ENCODE results near the gene ADAMTS5. TPM values are rescaled to one million over a fixed set of nuclear protein-coding genes. Genes with fewer than 3 reads are reported as not detected.

Gene ADAMTS5
- polyA plus RNA-seq, 2 of the 4 experiments (the other 2 are of a cell fraction), result not detected

GRCh38 chr21:26892151-26892550 lies 74.7 kb downstream of the ADAMTS5 start:
- ChIA-PET CTCF (no interaction called here), POLR2A (no interaction called here)
- FAIRE-seq (no peak), ATAC-seq (no peak), DNase-seq (ENCODE audit: low read depth in 1 of 2, low spot score in 1 of 2) (no peak)
- no peaks in the 10 kb centered on the region for H3K9me3 ChIP-seq
- WGBS (ENCODE audit: missing lambda C conversion rate), result 0% methylated on average over 1 of the region's 1 CpG
- H3K4me2 ChIP-seq, result no peak overlapping the region
- H3K4me3 ChIP-seq, result no peak overlapping the region
- no peak overlapping the region for H3K27ac ChIP-seq
- H3K4me1 ChIP-seq, result no peaks in the 10 kb centered on the region
- TF ChIP-seq HEYL (CRISPR knock-in tag; IDR thresholded peaks at IDR 0.05) (no peak), HOXB13 (CRISPR knock-in tag; IDR thresholded peaks at IDR 0.05; ENCODE audit: low read depth) (no peak), SMC3 (IDR thresholded peaks at IDR 0.05) (no peak), MAFK (IDR thresholded peaks at IDR 0.05; ENCODE audit: partially characterized antibody) (no peak), NPAS2 (CRISPR knock-in tag; IDR thresholded peaks at IDR 0.05; ENCODE audit: borderline replicate concordance) (no peak), TP53 (CRISPR knock-in tag; IDR thresholded peaks at IDR 0.05) (no peak), CHD4 (IDR thresholded peaks at IDR 0.05; ENCODE audit: borderline replicate concordance) (no peak), KDM1A (IDR thresholded peaks at IDR 0.05; ENCODE audit: low read depth) (no peak), REST (IDR thresholded peaks at IDR 0.05) (no peak), ESRRA (IDR thresholded peaks at IDR 0.05; ENCODE audit: borderline replicate concordance, low read length) (no peak), HDAC2 (IDR thresholded peaks at IDR 0.05) (no peak), NFE2L2 (conservative IDR thresholded peaks at IDR 0.05; ENCODE audit: low read length) (no peak), KDM5A (IDR thresholded peaks at IDR 0.05) (no peak), FOSB (CRISPR knock-in tag; IDR thresholded peaks at IDR 0.05) (no peak), PBX3 (IDR thresholded peaks at IDR 0.05) (no peak)
- TF ChIP-seq, protein P1, sequence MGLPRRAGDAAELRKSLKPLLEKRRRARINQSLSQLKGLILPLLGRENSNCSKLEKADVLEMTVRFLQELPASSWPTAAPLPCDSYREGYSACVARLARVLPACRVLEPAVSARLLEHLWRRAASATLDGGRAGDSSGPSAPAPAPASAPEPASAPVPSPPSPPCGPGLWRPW (IDR thresholded peaks at IDR 0.05), result no peak

DNA sequence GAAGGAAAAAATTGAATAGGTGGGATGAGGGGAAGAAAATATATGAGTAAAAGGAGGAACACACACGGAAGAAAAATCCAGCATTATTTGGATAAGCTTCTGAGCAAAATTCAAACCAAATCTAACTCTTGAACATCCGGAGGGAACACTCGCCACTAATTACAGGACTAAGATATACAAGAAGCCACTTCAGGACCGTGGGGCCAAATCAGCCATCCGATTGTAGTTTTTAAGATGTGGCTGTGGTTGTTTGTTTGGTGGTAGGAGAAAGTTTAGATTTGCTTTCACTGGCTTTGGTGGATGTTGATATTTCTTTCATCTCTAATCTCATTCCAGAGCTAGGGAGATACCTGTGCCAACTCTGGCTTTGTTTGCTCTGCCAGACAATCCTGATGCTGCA lies 78.0 kb downstream of the ADAMTS5 start:
- POLR2A ChIA-PET, result no interaction called here
- TF ChIP-seq HEYL (CRISPR knock-in tag; IDR thresholded peaks at IDR 0.05) (no peak), CEBPB (IDR thresholded peaks at IDR 0.05) (no peak), HOXB5 (CRISPR knock-in tag; IDR thresholded peaks at IDR 0.05) (no peak), ZNF302 (CRISPR knock-in tag; IDR thresholded peaks at IDR 0.05) (no peak), CBX2 (IDR thresholded peaks at IDR 0.05; ENCODE audit: borderline replicate concordance, low read depth) (no peak), RARB (CRISPR knock-in tag; IDR thresholded peaks at IDR 0.05) (no peak), NFE2L2 (conservative IDR thresholded peaks at IDR 0.05; ENCODE audit: low read length) (no peak), ZSCAN20 (CRISPR knock-in tag; IDR thresholded peaks at IDR 0.05) (no peak), FOXS1 (CRISPR knock-in tag; IDR thresholded peaks at IDR 0.05) (no peak)
- TF ChIP-seq, protein P2, sequence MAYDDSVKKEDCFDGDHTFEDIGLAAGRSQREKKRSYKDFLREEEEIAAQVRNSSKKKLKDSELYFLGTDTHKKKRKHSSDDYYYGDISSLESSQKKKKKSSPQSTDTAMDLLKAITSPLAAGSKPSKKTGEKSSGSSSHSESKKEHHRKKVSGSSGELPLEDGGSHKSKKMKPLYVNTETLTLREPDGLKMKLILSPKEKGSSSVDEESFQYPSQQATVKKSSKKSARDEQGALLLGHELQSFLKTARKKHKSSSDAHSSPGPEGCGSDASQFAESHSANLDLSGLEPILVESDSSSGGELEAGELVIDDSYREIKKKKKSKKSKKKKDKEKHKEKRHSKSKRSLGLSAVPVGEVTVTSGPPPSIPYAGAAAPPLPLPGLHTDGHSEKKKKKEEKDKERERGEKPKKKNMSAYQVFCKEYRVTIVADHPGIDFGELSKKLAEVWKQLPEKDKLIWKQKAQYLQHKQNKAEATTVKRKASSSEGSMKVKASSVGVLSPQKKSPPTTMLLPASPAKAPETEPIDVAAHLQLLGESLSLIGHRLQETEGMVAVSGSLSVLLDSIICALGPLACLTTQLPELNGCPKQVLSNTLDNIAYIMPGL (CRISPR knock-in tag; IDR thresholded peaks at IDR 0.05; ENCODE audit: borderline replicate concordance), result no peak
- TF ChIP-seq, protein P3, sequence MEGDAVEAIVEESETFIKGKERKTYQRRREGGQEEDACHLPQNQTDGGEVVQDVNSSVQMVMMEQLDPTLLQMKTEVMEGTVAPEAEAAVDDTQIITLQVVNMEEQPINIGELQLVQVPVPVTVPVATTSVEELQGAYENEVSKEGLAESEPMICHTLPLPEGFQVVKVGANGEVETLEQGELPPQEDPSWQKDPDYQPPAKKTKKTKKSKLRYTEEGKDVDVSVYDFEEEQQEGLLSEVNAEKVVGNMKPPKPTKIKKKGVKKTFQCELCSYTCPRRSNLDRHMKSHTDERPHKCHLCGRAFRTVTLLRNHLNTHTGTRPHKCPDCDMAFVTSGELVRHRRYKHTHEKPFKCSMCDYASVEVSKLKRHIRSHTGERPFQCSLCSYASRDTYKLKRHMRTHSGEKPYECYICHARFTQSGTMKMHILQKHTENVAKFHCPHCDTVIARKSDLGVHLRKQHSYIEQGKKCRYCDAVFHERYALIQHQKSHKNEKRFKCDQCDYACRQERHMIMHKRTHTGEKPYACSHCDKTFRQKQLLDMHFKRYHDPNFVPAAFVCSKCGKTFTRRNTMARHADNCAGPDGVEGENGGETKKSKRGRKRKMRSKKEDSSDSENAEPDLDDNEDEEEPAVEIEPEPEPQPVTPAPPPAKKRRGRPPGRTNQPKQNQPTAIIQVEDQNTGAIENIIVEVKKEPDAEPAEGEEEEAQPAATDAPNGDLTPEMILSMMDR (IDR thresholded peaks at IDR 0.05), result no peak
- Histone ChIP-seq H3K4me3 (no peak overlapping the region), H3K4me1 (no peaks in the 10 kb centered on the region), H3K9me3 (no peaks in the 10 kb centered on the region), H3K4me2 (no peak overlapping the region), H3K27ac (no peak overlapping the region)
- FAIRE-seq (no peak), ATAC-seq (no peak), DNase-seq (ENCODE audit: low read depth in 1 of 2, low spot score in 1 of 2) (no peak)
- CTCF ChIA-PET, result no interaction called here
- 3% methylated on average over 5 of the region's 5 CpGs for WGBS (ENCODE audit: missing lambda C conversion rate)
